Nephron progenitor cell (in vitro differentiated cells): ENCODE results near the gene MARF1.

ENCODE experiments used
- DNase-seq: peaks from one replicate; pipeline ENCODE4 v3.0.0; 2021
- H3K27ac Mint-ChIP-seq: 2 replicates; pipeline ENCODE4 v1.8.0; 2021; ENCODE audit warnings: mild to moderate bottlenecking, moderate library complexity, mixed read lengths
- H3K27me3 Mint-ChIP-seq: 2 replicates; pipeline ENCODE4 v1.8.0; 2021; ENCODE audit warnings: mild to moderate bottlenecking, low read depth, mixed read lengths; ENCODE audit not compliant: poor library complexity
- H3K36me3 Mint-ChIP-seq: 2 replicates; pipeline ENCODE4 v1.8.0; 2021; ENCODE audit warnings: low read depth, mixed read lengths
- H3K4me1 Mint-ChIP-seq: 2 replicates; pipeline ENCODE4 v1.8.0; 2021; ENCODE audit warnings: mixed read lengths
- H3K4me3 Mint-ChIP-seq: 2 replicates; pipeline ENCODE4 v1.8.0; 2021; ENCODE audit warnings: mild to moderate bottlenecking, moderate library complexity, mixed read lengths
- H3K9me3 Mint-ChIP-seq: 2 replicates; pipeline ENCODE4 v1.8.0; 2021; ENCODE audit warnings: mild to moderate bottlenecking, moderate library complexity, mixed read lengths
- TF ChIP-seq, protein P1 (sequence below): fragments of 200-600 bp; sonication (generic); IDR thresholded peaks from 2 replicates; pipeline ENCODE4 v1.5.0; 2021; ENCODE audit warnings: antibody characterized with exemption

Gene MARF1

DNA sequence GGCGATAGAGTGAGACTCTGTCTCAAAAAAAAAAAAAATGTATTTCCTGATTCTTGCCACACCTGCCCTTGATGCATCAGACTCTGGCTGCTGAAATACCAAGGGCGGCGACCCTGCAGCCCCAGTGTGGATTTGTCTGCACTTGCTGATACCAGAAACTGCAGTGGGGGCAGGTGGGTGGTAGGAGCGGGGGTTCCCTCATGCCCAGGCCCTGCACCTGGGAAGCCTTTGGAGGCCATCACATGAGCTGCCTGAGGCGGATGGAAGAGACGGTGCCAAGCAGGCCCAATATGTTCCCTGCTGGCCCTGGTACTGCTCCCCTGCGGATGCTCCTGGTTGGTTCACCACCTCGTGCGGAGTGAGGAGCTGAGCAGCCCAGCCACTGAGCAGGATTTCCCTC, 50.6 kb downstream of the MARF1 start:
- peaks cover 91% of the 10 kb centered on the region for H3K36me3 Mint-ChIP-seq
- no peak for DNase-seq
- H3K27ac Mint-ChIP-seq, result no peak overlapping the region
- TF ChIP-seq, protein P1, sequence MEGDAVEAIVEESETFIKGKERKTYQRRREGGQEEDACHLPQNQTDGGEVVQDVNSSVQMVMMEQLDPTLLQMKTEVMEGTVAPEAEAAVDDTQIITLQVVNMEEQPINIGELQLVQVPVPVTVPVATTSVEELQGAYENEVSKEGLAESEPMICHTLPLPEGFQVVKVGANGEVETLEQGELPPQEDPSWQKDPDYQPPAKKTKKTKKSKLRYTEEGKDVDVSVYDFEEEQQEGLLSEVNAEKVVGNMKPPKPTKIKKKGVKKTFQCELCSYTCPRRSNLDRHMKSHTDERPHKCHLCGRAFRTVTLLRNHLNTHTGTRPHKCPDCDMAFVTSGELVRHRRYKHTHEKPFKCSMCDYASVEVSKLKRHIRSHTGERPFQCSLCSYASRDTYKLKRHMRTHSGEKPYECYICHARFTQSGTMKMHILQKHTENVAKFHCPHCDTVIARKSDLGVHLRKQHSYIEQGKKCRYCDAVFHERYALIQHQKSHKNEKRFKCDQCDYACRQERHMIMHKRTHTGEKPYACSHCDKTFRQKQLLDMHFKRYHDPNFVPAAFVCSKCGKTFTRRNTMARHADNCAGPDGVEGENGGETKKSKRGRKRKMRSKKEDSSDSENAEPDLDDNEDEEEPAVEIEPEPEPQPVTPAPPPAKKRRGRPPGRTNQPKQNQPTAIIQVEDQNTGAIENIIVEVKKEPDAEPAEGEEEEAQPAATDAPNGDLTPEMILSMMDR, result no peak
- no peak overlapping the region for H3K4me3 Mint-ChIP-seq
- H3K4me1 Mint-ChIP-seq, result peaks cover 40% of the 10 kb centered on the region
- peaks cover 16% of the 10 kb centered on the region for H3K27me3 Mint-ChIP-seq
- H3K9me3 Mint-ChIP-seq, result peaks cover 57% of the 10 kb centered on the region

DNA sequence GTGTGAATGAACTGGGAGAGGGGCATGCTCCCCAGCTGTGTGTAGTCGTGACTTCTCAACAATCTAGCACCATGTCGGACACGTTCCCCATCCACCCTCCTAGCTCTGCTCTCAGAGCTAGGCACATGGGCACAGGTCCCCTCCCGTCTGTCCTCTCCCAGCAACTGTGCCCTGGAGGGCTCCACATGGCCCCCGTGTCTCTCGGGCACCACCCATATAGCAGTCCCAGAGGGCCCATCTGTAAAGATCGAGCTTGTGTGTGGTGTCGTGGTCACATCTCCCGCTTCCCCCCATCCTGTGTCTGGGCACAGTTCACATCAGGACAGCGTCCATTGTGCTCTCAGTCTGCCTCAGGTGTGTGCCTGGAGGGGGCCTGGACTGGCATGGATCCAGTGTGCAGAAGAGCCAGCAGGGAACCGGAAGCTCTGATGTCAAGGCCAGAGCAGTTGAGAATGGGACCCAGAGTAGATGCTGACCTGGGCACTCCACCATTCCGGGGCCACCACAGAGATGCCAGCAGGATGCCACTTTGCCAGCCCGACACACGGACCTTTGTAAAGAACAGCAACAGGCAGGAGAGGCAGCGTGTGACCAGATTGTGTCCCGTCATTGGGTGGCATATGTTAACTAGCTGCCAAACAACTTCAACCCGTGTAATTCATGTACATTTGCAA, 55.7 kb downstream of the MARF1 start:
- Mint-ChIP-seq H3K36me3 (peaks cover 93% of the 10 kb centered on the region), H3K4me1 (peaks cover 18% of the 10 kb centered on the region), H3K27ac (no peak overlapping the region), H3K4me3 (no peak overlapping the region), H3K27me3 (peaks cover 17% of the 10 kb centered on the region), H3K9me3 (peaks cover 82% of the 10 kb centered on the region)
- TF ChIP-seq, protein P1, result no peak
- no peak for DNase-seq

DNA sequence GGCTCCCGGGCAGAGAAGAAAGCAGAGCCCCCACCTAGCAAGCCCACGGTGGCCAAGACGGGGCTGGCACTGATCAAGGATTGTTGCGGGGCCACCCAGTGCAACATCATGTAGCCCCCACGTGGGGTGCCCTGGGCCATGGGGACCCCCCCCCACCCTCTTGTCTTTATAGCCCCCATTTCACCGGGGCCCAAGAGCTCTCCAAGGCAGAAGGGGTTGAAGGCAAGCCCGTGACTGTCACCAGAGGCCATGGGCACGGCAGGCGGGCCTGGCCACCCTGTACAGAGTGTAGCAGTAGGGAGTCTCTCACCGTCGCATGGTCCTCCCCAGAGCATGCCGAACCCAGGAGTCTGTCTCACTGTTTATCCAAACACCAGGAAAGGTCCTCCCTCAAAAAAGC, 56.2 kb downstream of the MARF1 start:
- TF ChIP-seq, protein P1, result no peak
- H3K4me1 Mint-ChIP-seq, result peaks cover 19% of the 10 kb centered on the region
- peaks cover 19% of the 10 kb centered on the region for H3K27me3 Mint-ChIP-seq
- H3K4me3 Mint-ChIP-seq, result no peak overlapping the region
- no peak overlapping the region for H3K27ac Mint-ChIP-seq
- DNase-seq, result no peak
- H3K9me3 Mint-ChIP-seq, result peaks cover 82% of the 10 kb centered on the region
- H3K36me3 Mint-ChIP-seq, result peaks cover 99% of the 10 kb centered on the region

DNA sequence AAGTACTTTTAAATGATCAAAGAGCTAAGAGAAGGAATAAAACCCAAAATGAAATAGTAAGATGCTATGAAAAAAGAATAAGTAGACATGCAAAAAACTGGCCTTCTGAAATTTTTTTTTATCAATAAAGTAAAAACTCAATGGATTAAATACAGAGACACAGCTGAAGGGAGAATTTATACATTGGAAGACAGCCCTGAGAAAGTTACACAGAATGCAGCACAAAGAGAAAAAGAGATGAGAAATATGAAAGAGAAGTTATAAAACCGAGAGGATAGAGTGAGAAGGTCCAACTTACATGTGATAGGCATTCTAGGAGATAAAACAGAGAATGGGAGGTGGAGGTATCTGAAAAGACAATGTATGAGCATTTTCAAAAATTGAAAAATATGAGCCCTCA, 57.0 kb downstream of the MARF1 start:
- DNase-seq, result no peak
- Mint-ChIP-seq H3K27me3 (peaks cover 18% of the 10 kb centered on the region), H3K9me3 (peaks cover 74% of the 10 kb centered on the region), H3K27ac (no peak overlapping the region), H3K4me1 (peaks cover 15% of the 10 kb centered on the region), H3K36me3 (peaks cover 99% of the 10 kb centered on the region), H3K4me3 (no peak overlapping the region)
- TF ChIP-seq, protein P1, result no peak

DNA sequence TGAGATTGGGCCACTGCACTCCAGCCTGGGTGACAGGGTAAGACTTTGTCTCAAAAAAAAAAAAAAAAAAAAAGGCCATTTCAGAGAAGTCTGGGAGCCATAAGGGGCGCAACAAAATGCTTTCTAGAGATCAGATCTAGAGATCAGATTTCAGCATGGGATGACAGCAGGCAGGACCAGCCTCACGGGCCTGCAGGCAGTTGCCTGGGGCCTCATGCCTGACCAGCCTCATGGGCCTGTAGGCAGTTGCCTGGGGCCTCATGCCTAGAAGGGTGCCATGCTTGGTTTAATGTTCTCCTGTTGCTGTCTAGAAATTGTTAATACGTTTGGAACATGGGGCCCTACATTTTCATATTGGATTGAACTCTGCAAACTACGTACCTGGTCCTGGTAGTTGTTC, 59.4 kb downstream of the MARF1 start:
- Mint-ChIP-seq H3K27ac (no peak overlapping the region), H3K27me3 (peaks cover 17% of the 10 kb centered on the region), H3K4me1 (peaks cover 9% of the 10 kb centered on the region), H3K9me3 (peaks cover 50% of the 10 kb centered on the region), H3K4me3 (no peak overlapping the region), H3K36me3 (peaks cover 89% of the 10 kb centered on the region)
- TF ChIP-seq, protein P1, result no peak
- DNase-seq, result no peak
